Skeletal muscle tissue (tissue), 4 donors: ENCODE measurements around the gene TUBA8. TPM values are rescaled to one million over a fixed set of nuclear protein-coding genes. Genes with fewer than 3 reads are reported as not detected.
"Not testable (repeated sequence)": the region's sequence is repeated elsewhere in the genome, so short reads cannot be mapped to it uniquely, and the experiment has no call there.

Experiments used
- H3K27ac ChIP-seq: one replicate; pipeline ENCODE4 v1.7.0; 2013; ENCODE audit warnings: mild to moderate bottlenecking, low read depth, low read length, inconsistent platforms
- H3K27me3 ChIP-seq, 3 donors: one replicate each; pipeline ENCODE4 v1.7.0; 2013; ENCODE audit warnings: low read length in 3 of 3; ENCODE audit not compliant: control insufficient read depth in 3 of 3, insufficient read depth in 3 of 3
- H3K36me3 ChIP-seq, 3 donors: one replicate each; pipeline ENCODE4 v1.7.0; 2013; ENCODE audit warnings: low read length in 3 of 3; ENCODE audit not compliant: control insufficient read depth in 3 of 3, insufficient read depth in 3 of 3
- H3K4me1 ChIP-seq, 3 donors: one replicate each; pipeline ENCODE4 v1.7.0; 2013; ENCODE audit warnings: low read length in 3 of 3, mild to moderate bottlenecking in 3 of 3; ENCODE audit not compliant: control insufficient read depth in 3 of 3, insufficient read depth in 3 of 3
- H3K4me3 ChIP-seq, 3 donors: one replicate each; pipeline ENCODE4 v1.7.0; 2013; ENCODE audit warnings: low read length in 3 of 3
- H3K9ac ChIP-seq, 3 donors: one replicate each; pipeline ENCODE4 v1.7.0; 2013; ENCODE audit warnings: low read length in 3 of 3, mild to moderate bottlenecking in 3 of 3, moderate library complexity in 2 of 3, low read depth in 1 of 3
- H3K9me3 ChIP-seq, 3 donors: one replicate each; pipeline ENCODE4 v1.7.0; 2013; ENCODE audit warnings: low read length in 3 of 3; ENCODE audit not compliant: control insufficient read depth in 3 of 3
- total RNA-seq: library from RNA; depleted of rRNA; stranded (reverse); fragments of >200 nt; gene quantifications from one replicate; pipeline ENCODE4 v1.2.3, GENCODE V29; 2014
- donor health status: Osteomylitis.

The TUBA8 gene
- total RNA-seq, 1 donor from 2014 or later: 21.9 TPM

- Histone ChIP-seq H3K9ac (peak overlapping the region in 1 of 3 donors; percentile 46), H3K4me3 (no peak overlapping the region), H3K9me3 (no peaks in the 10 kb centered on the region), H3K4me1 (peaks cover 16 to 42% (median 27%) of the 10 kb centered on the region in 3 donors), H3K27me3 (peaks cover 0 to 5% (median 3%) of the 10 kb centered on the region in 3 donors), H3K27ac (peak overlapping the region; percentile 37), H3K36me3 (no peaks in the 10 kb centered on the region)
Measured at GRCh38 chr22:18068381-18068988, 42.1 kb upstream of the TUBA8 start.

- Histone ChIP-seq H3K4me3 (no peak overlapping the region), H3K27ac (no peak overlapping the region), H3K9me3 (no peaks in the 10 kb centered on the region), H3K27me3 (peaks cover 0 to 5% (median 3%) of the 10 kb centered on the region in 3 donors), H3K4me1 (peaks cover 16 to 42% (median 27%) of the 10 kb centered on the region in 3 donors), H3K9ac (no peak overlapping the region), H3K36me3 (no peaks in the 10 kb centered on the region)
Measured at GRCh38 chr22:18069041-18069440, 41.6 kb upstream of the TUBA8 start.

GRCh38 chr22:18070041-18070440, 40.6 kb upstream of the TUBA8 start:
- Histone ChIP-seq H3K27me3 (peaks cover 0 to 5% (median 3%) of the 10 kb centered on the region in 3 donors), H3K9me3 (no peaks in the 10 kb centered on the region), H3K4me3 (no peak overlapping the region), H3K27ac (no peak overlapping the region), H3K9ac (no peak overlapping the region), H3K36me3 (no peaks in the 10 kb centered on the region), H3K4me1 (peaks cover 16 to 42% (median 27%) of the 10 kb centered on the region in 3 donors)

- H3K4me1 ChIP-seq: peaks cover 21 to 41% (median 33%) of the 10 kb centered on the region in 3 donors
- no peak overlapping the region for H3K27ac ChIP-seq
- H3K4me3 ChIP-seq: no peak overlapping the region
- peaks cover 0 to 3% (median under 1%) of the 10 kb centered on the region in 3 donors for H3K27me3 ChIP-seq
- H3K36me3 ChIP-seq: no peaks in the 10 kb centered on the region
- H3K9ac ChIP-seq: no peak overlapping the region
- H3K9me3 ChIP-seq: no peaks in the 10 kb centered on the region
Measured at GRCh38 chr22:18070556-18071306, 39.9 kb upstream of the TUBA8 start.

- H3K4me1 ChIP-seq: peaks cover 27 to 47% (median 40%) of the 10 kb centered on the region in 3 donors
- H3K27ac ChIP-seq, H3K9ac ChIP-seq, H3K36me3 ChIP-seq, H3K4me3 ChIP-seq, H3K9me3 ChIP-seq, H3K27me3 ChIP-seq: not testable (repeated sequence)
Measured at GRCh38 chr22:18071307-18071967, 39.2 kb upstream of the TUBA8 start.

GRCh38 chr22:18071968-18072310, 38.7 kb upstream of the TUBA8 start:
- no peaks in the 10 kb centered on the region for H3K9me3 ChIP-seq
- no peaks in the 10 kb centered on the region for H3K27me3 ChIP-seq
- H3K4me1 ChIP-seq: peaks cover 32 to 50% (median 45%) of the 10 kb centered on the region in 3 donors
- H3K27ac ChIP-seq: no peak overlapping the region
- H3K9ac ChIP-seq: peak overlapping the region in 1 of 3 donors; percentile 54
- no peaks in the 10 kb centered on the region for H3K36me3 ChIP-seq
- H3K4me3 ChIP-seq: no peak overlapping the region

GRCh38 chr22:18073467-18073866, 37.1 kb upstream of the TUBA8 start:
- Histone ChIP-seq H3K9me3 (no peaks in the 10 kb centered on the region), H3K4me3 (no peak overlapping the region), H3K27ac (no peak overlapping the region), H3K4me1 (peaks cover 28 to 44% (median 39%) of the 10 kb centered on the region in 3 donors), H3K27me3 (no peaks in the 10 kb centered on the region), H3K9ac (no peak overlapping the region), H3K36me3 (peaks cover 0 to 2% (median 0%) of the 10 kb centered on the region in 3 donors)

GRCh38 chr22:18073927-18074326, 36.7 kb upstream of the TUBA8 start:
- H3K9ac ChIP-seq, H3K27me3 ChIP-seq, H3K9me3 ChIP-seq, H3K27ac ChIP-seq, H3K4me3 ChIP-seq, H3K36me3 ChIP-seq: not testable (repeated sequence)
- H3K4me1 ChIP-seq: peaks cover 33 to 47% (median 42%) of the 10 kb centered on the region in 3 donors

GRCh38 chr22:18075101-18075719, 35.4 kb upstream of the TUBA8 start:
- Histone ChIP-seq H3K4me3 (no peak overlapping the region), H3K36me3 (peaks cover 5 to 8% (median 7%) of the 10 kb centered on the region in 3 donors), H3K27me3 (no peaks in the 10 kb centered on the region), H3K9me3 (no peaks in the 10 kb centered on the region), H3K27ac (peak overlapping the region; percentile 86), H3K4me1 (peaks cover 37 to 54% (median 46%) of the 10 kb centered on the region in 3 donors), H3K9ac (peak overlapping the region in 2 of 3 donors; percentile 22 to 27)
